DMS114 treated with DMSO at 0.1 percent for 48 hours (cell line): ENCODE data around the gene CIB2.
"Not testable (repeated sequence)": the region's sequence is repeated elsewhere in the genome, so short reads cannot be mapped to it uniquely, and the experiment has no call there.

Source experiments
- DNase-seq: peaks from one replicate; lab custom pipeline; 2025; ENCODE audit not compliant: unreplicated experiment; lab: John Stamatoyannopoulos, UW

CIB2 gene

GRCh38 chr15:78131295-78132061 is at the start of gene CIB2:
Gene CIB2, minus strand, starts transcription at chr15:78131445. Its CDS starts 230 bp downstream, at chr15:78131215.
- peak; percentile 42 for DNase-seq

GRCh38 chr15:78179906-78180305 is 48.7 kb upstream of the CIB2 start:
- no peak for DNase-seq

- no peak for DNase-seq
Observed at GRCh38 chr15:78179286-78179840, 48.1 kb upstream of the CIB2 start.

- DNase-seq, result no peak
Observed at GRCh38 chr15:78178064-78178463, 46.8 kb upstream of the CIB2 start.

GRCh38 chr15:78177447-78177873 is 46.2 kb upstream of the CIB2 start:
- DNase-seq, result peak; percentile 33

- DNase-seq, result no peak
Observed at GRCh38 chr15:78175330-78175729, 44.1 kb upstream of the CIB2 start.

GRCh38 chr15:78174401-78174800 is 43.2 kb upstream of the CIB2 start:
- no peak for DNase-seq

GRCh38 chr15:78171864-78172472 is 40.7 kb upstream of the CIB2 start:
- DNase-seq, result no peak

- DNase-seq, result no peak
Observed at GRCh38 chr15:78170848-78171773, 39.9 kb upstream of the CIB2 start.

- no peak for DNase-seq
Observed at GRCh38 chr15:78168608-78169007, 37.4 kb upstream of the CIB2 start.

- no peak for DNase-seq
Observed at GRCh38 chr15:78167227-78167888, 36.1 kb upstream of the CIB2 start.

GRCh38 chr15:78164010-78164409 is 32.8 kb upstream of the CIB2 start:
- no peak for DNase-seq

GRCh38 chr15:78162038-78162437 is 30.8 kb upstream of the CIB2 start:
- no peak for DNase-seq

GRCh38 chr15:78159395-78159794 is 28.1 kb upstream of the CIB2 start:
- DNase-seq, result no peak

- DNase-seq, result no peak
Observed at GRCh38 chr15:78157203-78157602, 26.0 kb upstream of the CIB2 start.

GRCh38 chr15:78156653-78157052 is 25.4 kb upstream of the CIB2 start:
- DNase-seq, result no peak

- no peak for DNase-seq
Observed at GRCh38 chr15:78155355-78155939, 24.2 kb upstream of the CIB2 start.

- DNase-seq, result no peak
Observed at GRCh38 chr15:78154955-78155354, 23.7 kb upstream of the CIB2 start.

GRCh38 chr15:78151075-78151474 is 19.8 kb upstream of the CIB2 start:
- not testable (repeated sequence) for DNase-seq
